HG03066 (cell line): ENCODE measurements around the gene VIT.

ENCODE experiments used
- ATAC-seq: cut with Tn5 transposase; IDR thresholded peaks from one replicate; pipeline ENCODE4 v1.9.1; 2021; ENCODE audit warnings: low read depth; ENCODE audit not compliant: unreplicated experiment

Gene VIT

GRCh38 chr2:36839976-36840617, 143.6 kb downstream of the VIT start:
- ATAC-seq: no peak

DNA sequence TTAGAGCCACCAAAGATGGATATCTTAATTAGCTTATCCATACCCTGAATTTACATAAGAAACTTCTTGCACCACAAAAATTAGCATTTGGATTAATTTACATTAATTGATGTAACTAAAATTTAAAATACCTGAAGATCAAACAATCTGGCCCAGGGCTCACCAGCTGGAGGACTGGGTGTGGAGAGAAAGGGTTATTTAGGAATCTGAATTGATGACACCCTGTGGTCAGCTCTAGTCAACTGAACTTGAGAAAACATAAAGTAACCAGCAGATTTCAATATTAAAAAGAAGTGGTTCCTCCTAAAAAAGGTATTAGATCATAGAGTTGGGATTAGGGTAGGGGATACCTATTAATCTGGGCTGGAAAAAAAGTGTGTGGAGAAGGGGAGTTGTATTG, 147.3 kb downstream of the VIT start:
- no peak for ATAC-seq

DNA sequence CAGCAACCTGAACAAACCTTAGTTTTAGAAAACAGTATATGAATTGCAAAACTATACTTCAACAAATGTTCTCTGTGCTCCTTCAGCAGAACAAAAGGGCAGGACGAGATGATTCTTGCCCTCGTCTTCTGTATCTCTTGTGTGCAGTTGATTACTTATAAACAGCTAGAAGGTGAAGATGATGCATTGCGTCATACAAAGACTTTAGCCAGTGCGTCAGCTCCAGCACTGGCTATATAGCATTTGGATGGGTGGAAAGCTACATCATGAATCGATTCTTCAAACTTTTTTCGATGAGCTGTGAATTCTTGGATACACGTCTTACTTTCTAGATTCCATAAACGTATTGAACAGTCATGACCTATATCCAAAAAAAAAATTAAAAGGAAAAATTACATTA, 152.8 kb downstream of the VIT start:
- ATAC-seq: no peak

DNA sequence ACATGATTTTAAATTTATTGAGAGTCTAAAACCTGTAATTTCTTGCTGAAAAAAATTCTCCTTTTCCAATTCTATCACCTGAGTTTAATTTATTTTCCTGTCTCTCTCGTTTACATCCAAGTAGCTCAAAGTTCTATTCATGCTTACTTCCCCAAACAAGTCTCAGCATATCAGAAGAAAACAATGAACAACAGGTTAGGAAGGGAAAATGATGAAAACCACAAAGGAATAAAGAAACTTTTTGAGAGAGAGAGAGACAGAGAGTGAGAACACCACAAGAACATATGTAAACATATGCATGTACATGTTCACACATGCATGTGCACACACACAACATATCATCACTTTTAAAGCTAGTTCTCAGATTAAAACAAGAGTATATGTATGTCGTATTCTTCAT, 157.7 kb downstream of the VIT start:
- ATAC-seq: no peak

GRCh38 chr2:36855429-36855828, 158.9 kb downstream of the VIT start:
- no peak for ATAC-seq

- no peak for ATAC-seq
These were observed 161.2 kb downstream of the VIT start for GRCh38 chr2:36857713-36858112.

DNA sequence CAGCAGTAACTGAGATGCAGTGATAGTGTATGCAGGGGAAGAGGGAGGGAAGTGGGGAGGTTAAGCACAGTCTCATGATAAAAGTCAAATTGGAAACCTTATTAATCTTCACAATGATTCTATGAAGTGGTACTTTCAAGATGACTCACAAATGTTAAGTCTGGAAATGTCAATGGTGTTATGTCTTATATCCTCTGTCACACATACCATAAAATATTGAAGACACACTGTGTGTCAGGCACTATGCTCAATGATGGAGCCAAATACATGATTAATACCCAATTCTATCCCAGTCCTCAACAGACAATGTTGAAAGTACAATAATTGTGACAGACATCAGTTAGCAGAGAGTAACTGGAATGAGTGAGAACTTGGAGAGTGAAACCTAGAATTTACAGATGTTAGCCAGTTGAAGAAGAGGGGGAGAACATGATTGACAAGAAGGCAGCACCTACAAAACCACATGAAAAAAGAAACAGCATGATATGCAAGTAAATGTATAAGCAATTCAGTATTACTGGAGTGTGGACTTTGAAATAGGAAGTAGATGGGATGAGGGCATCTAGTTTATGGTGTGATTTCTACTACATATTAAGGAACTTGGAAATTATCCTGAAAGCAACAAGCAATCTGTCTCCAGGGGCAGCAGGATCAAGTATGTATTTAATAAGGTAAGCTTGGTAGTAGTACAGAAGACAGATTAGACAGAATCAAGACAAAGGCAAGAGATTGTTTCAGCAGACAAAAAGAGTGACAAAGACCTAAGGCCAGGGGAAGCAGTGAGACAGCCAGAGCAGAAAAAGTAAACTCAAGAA, 162.3 kb downstream of the VIT start:
- peak; percentile 65 for ATAC-seq

DNA sequence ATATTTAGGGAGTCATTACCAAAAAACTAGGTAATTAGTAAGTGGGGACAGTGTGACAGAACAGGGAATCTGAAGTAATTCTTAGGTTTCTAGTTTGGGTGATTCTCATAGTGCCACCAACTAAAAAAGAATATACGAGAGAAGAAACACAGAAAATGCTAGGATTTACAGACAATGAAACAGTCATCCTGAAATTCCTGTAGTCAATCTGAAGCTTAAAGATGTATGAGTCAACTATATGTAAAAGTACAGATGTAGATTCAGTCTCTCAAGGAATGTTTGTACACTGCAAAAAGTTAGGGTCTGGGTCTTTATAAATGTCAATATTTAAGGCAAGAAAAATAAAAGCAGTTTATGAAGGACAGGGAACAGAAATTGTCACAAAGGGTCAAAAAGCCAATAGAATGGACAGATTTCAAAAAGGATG, 162.9 kb downstream of the VIT start:
- no peak for ATAC-seq

- no peak for ATAC-seq
These were observed 165.4 kb downstream of the VIT start for GRCh38 chr2:36861896-36862295.
